ENCODE measurements around the gene NRG2. TPM values are rescaled to one million over a fixed set of nuclear protein-coding genes. Genes with fewer than 3 reads are reported as not detected.

Gene NRG2
- total RNA-seq, 1 experiment from 2014 or later = 0.23 TPM

GRCh38 chr5:139924294-139925215, 118.5 kb downstream of the NRG2 start:
- peaks cover 32% of the 10 kb centered on the region for H3K27me3 Mint-ChIP-seq (ENCODE audit: insufficient read depth, unreplicated experiment)
- CTCF ChIA-PET = interaction anchor here (0.5 to 1.7 kb wide), 9 partner anchors 9 to 286 kb away, joined by 3 to 11 read pairs (median 3); no protein-coding TSS in a partner anchor
- no peak for TF ChIP-seq CTCF (IDR thresholded peaks at IDR 0.05; ENCODE audit: unreplicated experiment)
- no peaks in the 10 kb centered on the region for H3K4me1 Mint-ChIP-seq (ENCODE audit: insufficient read depth, unreplicated experiment)
- H3K27ac Mint-ChIP-seq (ENCODE audit: low read depth, unreplicated experiment) = no peak overlapping the region
- POLR2A ChIA-PET = interaction anchor here (0.7 to 1.1 kb wide), 2 partner anchors 10 to 13 kb away, joined by 3 to 4 read pairs; no protein-coding TSS in a partner anchor
- BruUV-seq (replicated peaks) = no TSS peak
- H3K9me3 Mint-ChIP-seq (ENCODE audit: unreplicated experiment) = no peaks in the 10 kb centered on the region
- intact Hi-C loops (cut with micrococcal nuclease) = no loop called here
- no peak for DNase-seq (ENCODE audit: unreplicated experiment)
- no peaks in the 10 kb centered on the region for H3K36me3 Mint-ChIP-seq (ENCODE audit: insufficient read depth, unreplicated experiment)
- no peak overlapping the region for H3K4me3 Mint-ChIP-seq (ENCODE audit: unreplicated experiment)

- Mint-ChIP-seq H3K27ac (ENCODE audit: low read depth, unreplicated experiment) (no peak overlapping the region), H3K36me3 (ENCODE audit: insufficient read depth, unreplicated experiment) (no peaks in the 10 kb centered on the region), H3K4me3 (ENCODE audit: unreplicated experiment) (no peak overlapping the region), H3K4me1 (ENCODE audit: insufficient read depth, unreplicated experiment) (no peaks in the 10 kb centered on the region), H3K27me3 (ENCODE audit: insufficient read depth, unreplicated experiment) (peaks cover 14% of the 10 kb centered on the region), H3K9me3 (ENCODE audit: unreplicated experiment) (no peaks in the 10 kb centered on the region)
- DNase-seq (ENCODE audit: unreplicated experiment) = no peak
- no peak for TF ChIP-seq CTCF (IDR thresholded peaks at IDR 0.05; ENCODE audit: unreplicated experiment)
- POLR2A ChIA-PET = no interaction called here
- CTCF ChIA-PET = interaction anchor here (1.5 to 3.1 kb wide), 2 partner anchors 49 to 56 kb away, joined by 3 to 13 read pairs; no protein-coding TSS in a partner anchor
- intact Hi-C loops (cut with micrococcal nuclease) = no loop called here
- no TSS peak for BruUV-seq (replicated peaks)
These were observed 123.8 kb downstream of the NRG2 start for GRCh38 chr5:139919308-139919707.

- intact Hi-C loops (cut with micrococcal nuclease) = no loop called here
- Mint-ChIP-seq H3K9me3 (ENCODE audit: unreplicated experiment) (no peaks in the 10 kb centered on the region), H3K4me3 (ENCODE audit: unreplicated experiment) (no peak overlapping the region), H3K4me1 (ENCODE audit: insufficient read depth, unreplicated experiment) (peaks cover 2% of the 10 kb centered on the region), H3K36me3 (ENCODE audit: insufficient read depth, unreplicated experiment) (no peaks in the 10 kb centered on the region), H3K27me3 (ENCODE audit: insufficient read depth, unreplicated experiment) (no peaks in the 10 kb centered on the region), H3K27ac (ENCODE audit: low read depth, unreplicated experiment) (no peak overlapping the region)
- ChIA-PET POLR2A (interaction anchor here (1.3 kb wide), 1 partner anchor 52 kb away, joined by 3 read pairs; no protein-coding TSS in a partner anchor), CTCF (interaction anchor here (0.7 to 12.1 kb wide), 4 partner anchors 36 to 129 kb away, joined by 3 to 100 read pairs (median 3); no protein-coding TSS in a partner anchor)
- no TSS peak for BruUV-seq (replicated peaks)
- no peak for DNase-seq (ENCODE audit: unreplicated experiment)
- no peak for TF ChIP-seq CTCF (IDR thresholded peaks at IDR 0.05; ENCODE audit: unreplicated experiment)
These were observed 127.3 kb downstream of the NRG2 start for GRCh38 chr5:139915834-139916233.

GRCh38 chr5:139915266-139915665, 127.8 kb downstream of the NRG2 start:
- intact Hi-C loops (cut with micrococcal nuclease) = no loop called here
- Mint-ChIP-seq H3K27ac (ENCODE audit: low read depth, unreplicated experiment) (no peak overlapping the region), H3K4me3 (ENCODE audit: unreplicated experiment) (no peak overlapping the region), H3K9me3 (ENCODE audit: unreplicated experiment) (no peaks in the 10 kb centered on the region), H3K36me3 (ENCODE audit: insufficient read depth, unreplicated experiment) (no peaks in the 10 kb centered on the region), H3K4me1 (ENCODE audit: insufficient read depth, unreplicated experiment) (peaks cover 6% of the 10 kb centered on the region), H3K27me3 (ENCODE audit: insufficient read depth, unreplicated experiment) (no peaks in the 10 kb centered on the region)
- DNase-seq (ENCODE audit: unreplicated experiment) = no peak
- ChIA-PET CTCF (interaction anchor here (0.7 to 12.1 kb wide), 8 partner anchors 10 to 128 kb away, joined by 3 to 100 read pairs (median 4); no protein-coding TSS in a partner anchor), POLR2A (interaction anchor here (0.6 to 1.0 kb wide), 3 partner anchors 9 to 28 kb away, joined by 3 read pairs; no protein-coding TSS in a partner anchor)
- TF ChIP-seq CTCF (IDR thresholded peaks at IDR 0.05; ENCODE audit: unreplicated experiment) = no peak
- no TSS peak for BruUV-seq (replicated peaks)

Measured in MCF 10A (cell line).